SK-N-MC (cell line): ENCODE measurements around the gene ULK4.

Experiments
- EZH2 ChIP-seq: fragments of 200-600 bp; sonication (generic); IDR thresholded peaks from one replicate; pipeline ENCODE4 v1.6.1; 2017; ENCODE audit warnings: antibody characterized with exemption
- FOXP2 ChIP-seq: optimal IDR thresholded peaks from 2 replicates; pipeline ENCODE3; 2011; ENCODE audit warnings: mild to moderate bottlenecking, moderate library complexity; ENCODE audit not compliant: insufficient read depth; ENCODE audit errors: extremely low read length, control extremely low read depth
- POLR2AphosphoS5 ChIP-seq: IDR thresholded peaks from 2 replicates; pipeline ENCODE4 v1.6.1; 2012; ENCODE audit warnings: mild to moderate bottlenecking, low read depth, low read length, borderline replicate concordance

GRCh38 chr3:41602121-41602520 lies 359.8 kb downstream of the ULK4 start:
- TF ChIP-seq FOXP2 (no peak), POLR2AphosphoS5 (no peak), EZH2 (no peak)
